ENCODE measurements around the gene CCDC50.

The CCDC50 gene

GRCh38 chr3:191431160-191431822, 102.1 kb downstream of the CCDC50 start:
- no peak for DNase-seq

DNA sequence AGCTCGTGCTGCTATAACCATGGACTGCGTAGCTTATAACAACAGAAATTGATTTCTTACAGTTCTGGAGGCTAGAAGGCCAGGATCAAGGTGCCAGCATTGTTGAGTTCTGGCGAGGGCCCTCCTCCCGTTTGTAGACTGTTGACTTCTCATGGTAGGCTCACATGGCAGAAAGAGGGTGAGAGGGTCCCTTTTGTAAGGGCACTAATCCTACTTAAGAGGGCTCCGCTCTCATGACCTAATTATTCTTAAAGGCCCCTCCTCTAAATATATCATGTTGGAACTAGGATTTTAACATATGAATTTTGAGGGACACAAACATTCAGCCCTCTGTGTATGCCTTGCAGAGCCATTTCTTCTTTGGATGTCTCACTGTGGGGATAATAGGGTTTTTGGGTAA, 103.0 kb downstream of the CCDC50 start:
- no peak for DNase-seq

GRCh38 chr3:191434024-191434423, 104.8 kb downstream of the CCDC50 start:
- DNase-seq, result no peak

- DNase-seq, result no peak
Observed at GRCh38 chr3:191435981-191436380, 106.8 kb downstream of the CCDC50 start.

- no peak for DNase-seq
Observed at GRCh38 chr3:191438150-191438814, 109.1 kb downstream of the CCDC50 start.

- no peak for DNase-seq
Observed at GRCh38 chr3:191440532-191440931, 111.3 kb downstream of the CCDC50 start.

GRCh38 chr3:191441687-191442086, 112.5 kb downstream of the CCDC50 start:
- no peak for DNase-seq

DNA sequence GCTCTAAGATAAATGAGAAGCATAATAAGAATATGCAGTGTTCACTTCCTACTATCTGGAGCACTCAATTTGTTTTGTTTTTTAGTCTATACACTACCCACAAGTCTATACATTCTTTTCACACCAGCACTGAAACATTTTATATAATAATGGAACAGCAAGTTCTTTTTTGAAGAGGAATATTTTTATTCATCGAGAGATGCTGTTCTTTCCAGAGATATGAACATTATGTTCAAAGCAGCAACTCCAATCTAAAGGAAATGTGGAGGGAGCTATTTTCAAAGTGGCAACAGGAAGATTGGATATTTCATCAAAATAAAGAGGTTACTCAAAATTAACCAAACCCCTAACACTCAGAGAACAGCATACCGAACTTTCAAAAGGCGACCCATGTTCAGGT, 115.4 kb downstream of the CCDC50 start:
- DNase-seq, result no peak
